HG03064 (cell line): ENCODE data around the gene ANAPC4.

Experiments
- ATAC-seq: cut with Tn5 transposase; IDR thresholded peaks from one replicate; pipeline ENCODE4 v1.9.1; 2021; ENCODE audit warnings: low read depth; ENCODE audit not compliant: unreplicated experiment

Gene ANAPC4

GRCh38 chr4:25377572-25378436 is 741 bp downstream of the ANAPC4 start:
- no peak for ATAC-seq

DNA sequence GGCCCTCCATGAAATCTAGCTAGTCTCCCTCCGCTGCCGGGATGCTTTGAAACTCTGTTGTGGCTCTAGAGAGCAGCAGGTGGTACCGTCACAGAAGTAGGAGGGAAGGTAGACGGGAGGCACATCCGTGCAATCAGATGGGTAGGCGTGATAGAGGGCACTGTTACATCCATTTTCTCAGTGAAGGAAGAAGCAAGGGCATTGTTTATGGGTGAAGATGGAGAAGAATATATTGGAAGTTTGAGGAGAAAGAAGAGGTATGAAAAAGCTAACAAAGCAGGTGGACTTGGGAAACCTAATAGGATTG is 1.3 kb downstream of the ANAPC4 start:
- ATAC-seq, result no peak

- ATAC-seq, result no peak
Measured at GRCh38 chr4:25379591-25379990, 2.5 kb downstream of the ANAPC4 start.

DNA sequence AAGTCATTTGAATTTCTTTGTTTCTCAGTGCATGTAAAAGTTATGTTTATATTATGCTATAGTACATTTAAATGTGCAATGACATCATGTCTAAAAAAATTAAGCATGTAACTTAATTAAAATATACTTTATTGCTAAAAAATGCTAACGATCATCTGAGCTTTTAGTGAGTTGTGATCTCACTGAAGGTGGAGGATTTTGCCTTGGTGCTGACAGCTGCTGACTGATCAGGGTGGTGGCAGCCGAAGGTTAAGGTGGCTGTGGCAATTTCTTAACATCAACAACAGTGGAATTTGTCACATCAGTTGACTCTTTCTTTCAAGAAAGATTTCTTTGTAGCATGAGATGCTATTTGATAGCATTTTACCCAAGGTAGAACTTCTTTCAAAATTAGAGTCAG is 6.6 kb downstream of the ANAPC4 start:
- no peak for ATAC-seq

GRCh38 chr4:25386926-25387325 is 9.9 kb downstream of the ANAPC4 start:
- ATAC-seq, result no peak

DNA sequence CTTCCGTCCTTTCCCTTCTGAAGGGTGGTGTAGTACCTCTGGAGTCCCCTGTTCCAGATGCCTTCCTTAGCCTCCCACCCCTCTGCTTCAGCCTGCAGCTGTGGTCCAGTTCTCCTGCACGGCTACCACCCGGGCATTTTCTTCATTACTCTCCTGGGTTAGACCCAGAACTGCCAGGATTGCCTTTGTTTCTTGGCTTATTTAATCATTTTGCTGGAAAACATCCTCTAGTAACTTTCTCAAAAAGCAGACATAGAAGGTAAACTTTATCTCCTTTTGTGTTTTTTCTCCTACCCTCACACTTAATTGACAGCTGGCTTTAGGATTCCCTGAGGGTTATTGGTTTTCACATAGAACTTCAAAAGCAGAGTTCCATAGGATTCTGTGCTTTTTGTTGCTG is 20.2 kb downstream of the ANAPC4 start:
- ATAC-seq, result no peak

GRCh38 chr4:25399510-25399909 is 22.4 kb downstream of the ANAPC4 start:
- ATAC-seq, result no peak

- ATAC-seq, result no peak
Measured at GRCh38 chr4:25401066-25401465, 24.0 kb downstream of the ANAPC4 start.

DNA sequence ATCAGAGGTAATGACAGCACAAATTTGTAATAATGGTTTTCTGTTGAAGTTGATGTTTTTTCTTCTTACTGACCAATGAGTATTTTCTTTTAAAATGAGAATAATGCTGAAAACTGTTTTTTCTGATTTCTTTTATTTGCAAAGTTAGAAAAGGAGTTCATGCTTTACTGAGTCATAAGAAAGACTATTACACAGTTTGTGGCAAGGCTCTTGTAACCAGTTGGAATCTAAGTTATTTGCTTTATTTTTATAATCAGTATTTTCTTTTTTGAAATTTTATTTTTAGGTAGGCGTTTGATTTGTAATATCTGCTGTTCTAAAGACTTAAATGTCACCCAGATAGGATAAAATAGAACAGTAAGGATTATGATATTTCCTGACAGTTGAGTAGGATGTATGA is 25.5 kb downstream of the ANAPC4 start:
- ATAC-seq, result no peak

- ATAC-seq, result no peak
Measured at GRCh38 chr4:25403699-25404098, 26.6 kb downstream of the ANAPC4 start.

- ATAC-seq, result no peak
Measured at GRCh38 chr4:25405453-25405852, 28.4 kb downstream of the ANAPC4 start.

GRCh38 chr4:25406081-25406692 is 29.1 kb downstream of the ANAPC4 start:
- no peak for ATAC-seq

DNA sequence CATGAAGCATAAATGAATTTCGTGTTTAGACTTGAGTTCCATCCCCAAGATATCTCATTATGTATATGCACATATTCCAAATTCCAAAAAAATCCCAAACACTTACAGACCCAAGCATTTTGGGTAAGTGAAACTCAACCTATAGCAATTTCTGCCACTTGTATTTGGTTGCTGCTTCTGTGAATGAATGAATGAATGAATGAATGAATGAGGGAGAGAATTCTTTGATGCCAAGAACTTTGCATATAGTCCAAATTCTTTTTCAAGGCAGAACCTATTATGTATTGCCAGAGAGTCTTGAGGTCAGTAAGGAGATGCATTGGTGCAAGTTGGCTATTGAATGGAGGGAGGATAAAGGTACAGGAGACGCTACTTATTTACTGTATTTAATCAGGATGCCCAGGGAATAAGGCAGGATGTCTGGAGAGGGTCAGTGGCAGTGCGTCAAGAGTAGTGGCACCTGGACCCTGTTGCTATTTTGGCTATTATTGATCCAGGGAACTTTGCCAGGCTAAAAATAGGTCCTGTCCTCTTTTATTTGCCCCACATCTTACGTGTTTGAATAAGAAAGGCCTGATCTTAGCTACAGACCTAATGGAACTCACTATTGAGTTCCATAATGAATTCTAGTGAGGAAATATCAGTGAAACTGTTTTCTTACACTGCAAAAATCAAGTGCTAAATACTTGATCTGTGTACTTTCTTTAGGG is 33.9 kb downstream of the ANAPC4 start:
- no peak for ATAC-seq

- no peak for ATAC-seq
Measured at GRCh38 chr4:25413261-25413660, 36.2 kb downstream of the ANAPC4 start.

GRCh38 chr4:25417014-25417413 is 40.0 kb downstream of the ANAPC4 start:
- ATAC-seq, result no peak

DNA sequence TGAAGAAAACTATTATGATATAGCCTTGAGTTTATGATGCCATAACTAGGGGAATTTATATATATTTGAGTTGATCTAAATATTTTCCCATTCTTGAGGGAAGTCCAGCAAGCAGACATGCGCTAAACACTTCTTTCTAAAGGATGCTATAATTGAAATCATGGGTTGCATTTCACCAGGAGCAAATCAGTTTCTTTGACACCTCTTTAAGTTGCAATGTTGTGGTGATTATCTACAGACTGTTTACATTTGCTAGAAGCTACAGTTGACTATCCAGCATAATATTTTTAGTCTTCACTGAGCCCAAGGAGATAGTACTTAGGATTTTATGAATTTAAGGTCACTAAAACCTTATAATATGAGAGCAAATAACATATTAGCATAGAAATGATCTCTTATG is 43.9 kb downstream of the ANAPC4 start:
- ATAC-seq, result no peak

GRCh38 chr4:25421816-25422525 is 44.9 kb downstream of the ANAPC4 start:
- no peak for ATAC-seq

DNA sequence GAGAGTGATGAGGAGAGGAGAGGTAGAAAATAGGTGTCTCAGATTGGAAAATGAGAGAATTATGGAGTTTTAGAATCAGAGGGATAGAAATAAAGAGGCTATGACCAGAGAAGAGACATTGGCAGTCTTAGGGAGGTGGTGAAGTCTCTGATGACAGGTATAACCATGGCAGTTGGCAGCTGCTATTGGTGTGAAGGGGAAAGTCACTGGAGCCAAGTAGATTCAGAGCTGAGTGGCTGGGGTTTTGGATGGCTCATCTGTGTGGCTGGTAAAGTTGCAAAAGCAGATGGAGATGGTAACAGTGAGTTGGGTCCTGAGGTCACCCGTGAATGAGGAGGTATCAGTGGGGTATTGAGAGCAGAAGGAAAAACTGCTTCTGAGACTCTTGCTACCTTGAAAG is 46.5 kb downstream of the ANAPC4 start:
- no peak for ATAC-seq

GRCh38 chr4:25424539-25425228 is 47.6 kb downstream of the ANAPC4 start:
- no peak for ATAC-seq

GRCh38 chr4:25425361-25425760 is 48.3 kb downstream of the ANAPC4 start:
- no peak for ATAC-seq

GRCh38 chr4:25427871-25428270 is 50.8 kb downstream of the ANAPC4 start:
- ATAC-seq, result no peak
